GM19372 (cell line): ENCODE results near the gene GMNN.
"Not testable (repeated sequence)": the region's sequence is repeated elsewhere in the genome, so short reads cannot be mapped to it uniquely, and the experiment has no call there.

Source experiments
- ATAC-seq: cut with Tn5 transposase; IDR thresholded peaks from one replicate; pipeline ENCODE4 v1.9.1; 2021; ENCODE audit warnings: mild to moderate bottlenecking, low read depth, moderate library complexity; ENCODE audit not compliant: unreplicated experiment

The GMNN gene

DNA sequence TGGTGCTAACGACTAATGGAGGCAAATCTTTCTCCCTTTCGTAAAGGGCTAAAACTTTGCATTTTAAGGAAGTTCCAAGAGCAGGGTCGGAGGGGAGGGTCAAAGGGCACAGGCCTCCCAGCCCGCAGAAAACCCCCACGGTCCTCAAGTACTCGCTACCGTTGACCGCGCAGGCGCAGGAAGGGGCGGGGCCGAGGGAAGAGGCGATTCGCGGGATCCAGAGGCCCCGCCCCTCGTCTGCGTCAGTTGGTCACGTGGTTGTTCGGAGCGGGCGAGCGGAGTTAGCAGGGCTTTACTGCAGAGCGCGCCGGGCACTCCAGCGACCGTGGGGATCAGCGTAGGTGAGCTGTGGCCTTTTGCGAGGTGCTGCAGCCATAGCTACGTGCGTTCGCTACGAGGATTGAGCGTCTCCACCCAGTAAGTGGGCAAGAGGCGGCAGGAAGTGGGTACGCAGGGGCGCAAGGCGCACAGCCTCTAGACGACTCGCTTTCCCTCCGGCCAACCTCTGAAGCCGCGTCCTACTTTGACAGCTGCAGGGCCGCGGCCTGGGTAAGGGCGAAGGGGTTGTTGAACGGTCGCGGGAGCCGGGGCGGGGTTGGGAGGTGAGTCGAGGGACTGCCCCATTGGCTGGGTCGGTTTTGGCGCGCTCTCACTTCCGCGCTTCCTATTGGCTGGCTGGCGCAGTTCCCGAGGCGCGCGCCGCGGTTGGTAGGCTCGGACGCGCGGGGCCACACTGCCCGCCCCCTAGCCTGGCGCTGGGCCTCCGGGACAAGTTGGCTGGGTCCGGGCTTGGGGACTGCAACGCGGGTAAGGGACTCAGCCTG is at the start of gene GMNN:
GMNN (plus strand) TSS at position 242 of the 824 bp plus-strand sequence. CDS start 2,310 bp downstream, outside the sequence.
- ATAC-seq, result peak; percentile 89

DNA sequence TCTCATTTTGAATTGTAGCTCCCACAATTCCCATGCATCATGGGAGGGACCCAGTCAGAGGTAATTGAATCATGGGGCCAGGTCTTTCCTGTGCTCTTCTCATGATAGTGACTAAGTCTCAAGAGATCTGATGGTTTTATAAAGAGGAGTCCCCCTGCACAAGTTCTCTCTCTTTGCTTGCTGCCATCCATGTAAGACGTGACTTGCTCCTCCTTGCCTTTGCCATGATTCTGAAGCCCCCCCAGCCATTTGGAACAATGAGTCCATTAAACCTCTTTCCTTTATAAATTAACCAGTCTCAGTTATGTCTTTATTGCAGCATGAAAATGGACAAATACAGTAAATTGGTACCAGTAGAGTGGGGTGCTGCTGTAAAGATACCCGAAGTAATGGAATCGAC is 44.1 kb upstream of the GMNN start:
- ATAC-seq, result not testable (repeated sequence)

DNA sequence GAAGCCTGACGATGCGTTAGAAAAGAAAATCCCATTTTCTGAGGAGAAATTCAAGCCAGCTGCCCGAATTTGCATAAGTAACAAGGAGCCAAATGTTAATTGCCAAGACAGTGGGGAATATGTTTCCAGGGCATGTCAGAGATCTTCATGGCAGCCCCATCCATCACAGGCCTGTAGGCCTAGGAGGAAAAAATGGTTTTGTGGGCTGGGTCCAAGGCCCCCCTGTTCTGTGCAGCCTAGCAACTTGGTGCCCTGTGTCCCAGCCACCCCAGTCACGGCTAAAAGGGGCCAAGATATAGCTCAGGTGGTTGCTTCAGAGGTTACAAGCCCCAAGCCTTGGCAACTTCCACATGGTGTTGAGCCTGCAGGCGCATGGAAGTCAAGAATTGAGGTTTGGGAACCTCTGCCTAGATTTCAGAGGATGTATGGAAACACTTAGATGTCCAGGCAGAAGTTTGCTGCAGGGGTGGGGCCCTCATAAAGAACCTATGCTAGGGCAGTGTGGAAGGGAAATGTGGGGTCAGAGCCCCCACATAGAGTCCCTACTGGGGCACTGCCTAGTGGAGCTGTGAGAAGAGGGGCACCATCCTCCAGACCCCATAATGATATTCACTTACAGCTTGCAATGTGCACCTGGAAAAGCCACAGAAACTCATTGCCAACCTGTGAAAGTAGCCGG is 43.1 kb upstream of the GMNN start:
- not testable (repeated sequence) for ATAC-seq

DNA sequence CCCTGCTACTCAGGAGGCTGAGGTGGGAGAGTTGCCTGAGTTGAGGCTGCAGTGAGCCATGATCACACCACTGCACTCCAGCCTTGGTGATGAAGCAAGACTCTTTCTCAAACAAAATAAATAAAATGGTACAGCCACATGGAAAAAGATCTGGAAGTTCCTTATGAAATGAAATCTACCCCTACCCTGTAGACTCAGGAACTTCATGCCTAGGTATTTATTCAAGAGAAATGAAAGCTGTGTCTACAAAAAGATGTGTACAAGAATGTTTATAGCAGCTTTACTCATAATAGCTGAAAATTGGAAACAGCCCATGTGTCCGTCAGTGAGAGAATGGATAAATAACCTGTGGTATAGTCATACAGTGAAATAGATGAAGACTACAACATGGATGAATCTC is 40.6 kb upstream of the GMNN start:
- no peak for ATAC-seq

DNA sequence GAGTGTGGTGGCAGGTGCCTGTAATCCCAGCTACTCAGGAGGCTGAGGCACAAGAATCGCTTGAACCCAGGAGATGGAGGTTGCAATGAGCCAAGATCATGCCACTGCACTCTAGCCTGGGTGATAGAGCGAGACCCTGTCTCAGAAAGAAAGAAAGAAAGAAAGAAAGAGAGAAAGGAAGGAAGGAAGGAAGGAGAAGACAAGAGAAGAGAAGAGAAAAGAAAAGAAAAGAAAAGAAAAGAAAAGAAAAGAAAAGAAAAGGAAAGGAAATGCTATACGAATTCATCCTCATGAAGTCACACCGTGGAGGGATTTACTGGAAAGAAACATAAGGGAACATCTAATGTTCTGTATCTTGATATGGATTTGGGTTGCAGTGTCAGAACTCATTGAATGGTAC is 40.0 kb upstream of the GMNN start:
- ATAC-seq, result not testable (repeated sequence)

DNA sequence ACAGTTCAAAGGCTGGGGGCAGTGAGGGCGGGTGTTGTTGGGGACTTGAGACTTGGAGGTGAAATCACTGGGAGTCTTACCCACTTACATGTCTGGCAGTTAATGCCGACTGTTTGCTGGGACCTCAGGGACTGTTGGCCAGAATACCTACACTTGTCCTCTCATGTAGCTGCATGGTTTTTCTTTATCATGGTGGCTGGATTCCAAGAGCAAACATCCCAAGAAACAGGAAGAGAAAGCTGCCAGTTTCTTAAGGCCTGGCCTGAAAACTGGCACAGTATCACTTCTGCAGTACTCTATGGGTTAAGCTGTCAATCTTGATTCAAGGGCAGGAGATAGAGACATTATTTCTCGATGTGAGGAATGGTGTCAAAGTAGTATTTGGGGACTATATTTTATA is 36.0 kb upstream of the GMNN start:
- ATAC-seq, result no peak

DNA sequence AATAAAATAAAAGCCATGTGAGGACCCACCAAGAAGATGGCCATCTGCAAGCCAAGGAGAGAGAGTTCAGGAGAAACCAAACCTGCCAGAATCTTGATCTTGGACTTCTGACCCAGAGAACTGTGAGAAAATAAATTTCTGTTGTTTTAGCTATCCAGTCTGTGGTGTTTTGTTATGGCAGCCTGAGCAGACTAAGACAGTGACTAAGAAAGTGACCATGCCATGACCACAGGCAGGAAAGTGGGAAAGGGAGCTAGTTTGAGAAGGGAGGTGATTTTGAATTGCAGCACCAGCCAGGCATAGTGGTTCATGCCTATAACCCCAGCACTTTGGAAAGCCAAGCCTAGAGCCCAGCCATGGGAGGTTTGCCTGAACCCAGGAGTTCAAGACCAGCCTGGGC is 33.9 kb upstream of the GMNN start:
- ATAC-seq, result no peak

DNA sequence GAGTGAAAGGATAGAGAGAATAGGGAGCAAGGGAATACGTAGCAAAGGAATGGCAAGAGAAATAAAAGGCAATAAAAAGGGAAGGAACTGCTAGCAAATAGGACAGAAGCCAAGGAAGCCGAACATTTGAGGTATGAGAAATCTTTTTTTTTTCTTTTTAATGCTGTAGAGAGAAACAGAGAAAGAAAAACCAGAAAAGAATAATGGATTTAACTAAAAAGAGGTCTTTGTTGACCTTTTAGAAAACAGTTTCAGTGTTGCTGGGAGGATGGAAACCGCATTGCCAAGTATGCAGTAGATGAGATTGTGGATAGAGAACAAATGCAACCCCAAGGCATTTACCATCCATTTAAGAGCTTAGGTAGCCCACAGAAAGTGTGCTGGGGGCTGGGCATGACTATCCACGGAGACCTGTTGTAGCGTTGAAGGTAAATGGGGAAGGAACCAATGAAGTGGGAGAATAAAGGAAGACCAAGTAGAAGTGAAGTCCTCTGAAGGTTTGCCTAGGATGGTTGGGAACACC is 32.5 kb upstream of the GMNN start:
- no peak for ATAC-seq

DNA sequence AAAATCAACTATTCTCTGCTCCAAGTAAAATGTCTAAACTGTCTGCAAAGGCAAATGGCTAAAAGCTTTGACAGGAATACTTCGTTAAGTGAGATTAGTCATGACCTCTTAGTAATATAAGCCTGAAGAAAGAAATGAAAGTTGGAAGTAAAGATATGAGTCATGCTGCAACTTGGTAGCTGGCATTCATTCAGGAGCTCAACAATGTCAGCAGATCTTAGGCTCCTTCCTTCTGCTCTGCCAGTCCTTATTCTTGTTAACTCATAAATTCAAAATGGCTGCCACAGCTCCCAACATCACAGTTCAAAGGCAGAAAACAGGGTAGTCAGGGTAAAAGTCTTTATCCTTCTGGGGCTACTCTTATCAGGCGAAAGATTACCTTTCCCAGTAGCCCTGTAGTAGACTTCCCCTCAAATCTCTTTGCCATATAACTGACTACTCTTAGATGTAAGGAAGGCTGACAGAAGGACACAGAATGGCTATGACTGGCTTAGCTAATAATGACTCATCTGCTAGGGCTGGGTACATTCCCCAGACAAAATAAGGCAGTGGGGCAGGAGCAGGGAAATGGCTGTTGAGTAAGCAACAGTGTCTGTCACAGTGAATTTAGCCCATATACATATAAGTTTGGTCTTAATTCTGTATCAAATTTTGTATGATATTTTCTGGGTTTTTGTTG is 31.3 kb upstream of the GMNN start:
- peak; percentile 68 for ATAC-seq

DNA sequence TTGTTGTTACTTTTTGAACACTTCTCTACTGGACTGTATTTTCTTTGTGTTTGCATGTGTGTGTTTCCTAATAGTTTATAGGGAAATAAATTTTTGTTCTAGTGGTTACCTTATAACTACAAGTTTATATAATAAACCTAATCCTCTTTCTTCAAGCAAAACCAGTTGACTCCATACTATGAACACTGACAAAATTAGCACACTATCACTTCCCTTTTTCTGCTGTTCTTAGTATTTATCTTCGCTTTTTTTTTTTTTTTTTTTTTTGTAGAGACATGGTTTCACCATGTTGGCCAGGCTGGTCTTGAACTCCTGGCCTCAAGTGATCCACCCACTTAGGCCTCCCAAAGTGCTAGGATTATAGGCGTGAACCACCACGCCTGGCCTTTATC is 30.8 kb upstream of the GMNN start:
- peak; percentile 59 for ATAC-seq

DNA sequence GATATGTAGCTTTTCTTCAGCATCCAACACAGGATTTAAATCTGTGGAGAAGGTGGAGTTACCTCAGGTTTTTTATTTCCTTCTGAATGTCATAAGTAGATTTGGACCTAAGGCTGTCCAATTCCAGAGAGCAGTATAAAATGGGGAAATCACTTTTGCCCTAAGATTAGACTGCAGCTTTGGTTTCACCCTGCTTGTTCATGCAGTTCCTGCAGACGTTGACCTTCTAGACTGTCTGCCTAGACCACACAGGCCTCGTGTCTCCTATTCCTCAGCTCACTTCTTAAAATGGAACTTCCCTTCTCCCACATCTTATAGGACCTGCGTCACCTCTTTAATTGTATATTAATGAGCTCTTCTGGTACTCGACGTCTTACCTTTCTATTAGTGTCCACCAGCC is 29.8 kb upstream of the GMNN start:
- ATAC-seq, result no peak

DNA sequence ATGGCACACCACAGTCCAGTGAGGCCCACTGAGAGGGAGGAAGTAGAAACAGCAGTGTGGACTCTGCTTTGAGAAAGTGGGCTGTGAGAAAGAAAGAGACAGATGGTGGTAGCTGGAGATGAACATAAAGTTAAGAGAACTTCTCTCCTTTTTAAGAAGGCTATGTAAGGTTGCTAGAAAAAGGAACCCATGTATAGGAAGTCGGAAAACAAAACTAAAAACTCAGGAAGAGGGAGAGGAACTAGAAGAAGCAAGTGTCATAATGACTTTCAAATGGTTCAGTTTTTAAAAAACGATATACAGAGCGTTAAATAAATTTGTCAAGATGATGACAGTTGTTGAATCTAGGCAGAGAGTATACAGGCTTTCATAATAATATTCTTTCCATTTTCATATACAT is 25.4 kb upstream of the GMNN start:
- ATAC-seq, result no peak

DNA sequence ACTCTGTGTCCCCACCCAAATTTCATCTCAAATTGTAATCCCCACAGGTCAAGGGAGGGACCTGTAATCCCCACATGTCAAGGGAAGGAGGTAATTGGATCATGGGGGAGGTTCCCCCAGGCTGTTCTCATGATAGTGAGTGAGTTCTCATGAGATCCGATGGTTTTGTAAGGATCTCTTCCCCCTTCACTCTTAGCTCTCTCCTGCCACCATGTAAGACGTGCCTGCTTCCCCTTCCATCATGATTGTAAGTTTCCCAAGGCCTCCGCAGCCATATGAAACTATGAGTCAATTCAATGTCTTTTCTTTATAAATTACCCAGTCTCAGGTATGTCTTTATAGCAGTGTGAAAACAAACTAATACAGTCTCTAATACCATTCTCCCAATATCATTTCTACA is 23.9 kb upstream of the GMNN start:
- ATAC-seq, result not testable (repeated sequence)

DNA sequence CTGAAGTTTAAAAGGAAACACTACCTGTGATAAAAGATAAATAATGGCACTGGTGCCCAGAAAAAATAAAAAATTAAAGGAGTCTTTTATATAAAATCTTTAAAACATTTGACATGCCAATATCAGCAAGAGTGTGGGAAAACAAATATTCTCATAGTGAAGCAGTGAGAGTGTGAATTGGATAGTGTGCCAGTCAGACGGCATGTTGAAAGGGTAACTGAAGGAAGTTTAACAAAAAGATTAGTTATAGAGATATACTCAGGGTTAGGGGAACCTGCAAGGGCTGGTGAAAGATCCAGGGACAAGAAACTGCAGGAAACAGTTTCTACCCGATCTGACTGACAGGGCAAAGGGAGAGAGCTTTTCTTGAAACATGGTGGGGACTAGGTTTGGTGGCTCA is 22.2 kb upstream of the GMNN start:
- no peak for ATAC-seq

DNA sequence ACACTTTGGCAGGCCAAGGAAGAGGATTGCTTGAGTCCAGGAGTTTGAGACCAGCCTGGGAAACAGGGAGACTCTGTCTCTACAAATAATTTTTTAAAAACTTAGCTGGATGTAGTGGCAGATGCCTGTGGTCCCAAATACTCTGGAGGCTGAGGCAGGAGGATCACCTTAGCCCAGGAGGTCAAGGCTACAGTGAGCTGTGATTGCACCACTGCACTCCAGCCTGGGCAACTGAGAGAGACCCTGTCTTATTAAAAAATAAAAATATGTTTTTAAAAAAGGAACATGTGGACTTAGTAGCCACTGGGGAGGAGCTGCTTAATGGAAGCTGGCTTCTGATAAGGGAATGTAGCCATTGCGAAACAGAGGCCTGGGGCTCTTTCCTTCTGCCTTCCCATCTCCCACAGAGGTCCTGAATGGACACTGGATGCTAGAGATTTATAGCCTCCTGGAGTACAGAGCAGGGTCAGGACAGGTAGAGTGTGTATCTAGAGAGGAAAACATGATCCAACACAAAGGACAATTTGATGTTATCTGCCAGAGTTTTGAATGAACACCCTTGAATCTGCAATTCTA is 21.7 kb upstream of the GMNN start:
- ATAC-seq, result no peak

DNA sequence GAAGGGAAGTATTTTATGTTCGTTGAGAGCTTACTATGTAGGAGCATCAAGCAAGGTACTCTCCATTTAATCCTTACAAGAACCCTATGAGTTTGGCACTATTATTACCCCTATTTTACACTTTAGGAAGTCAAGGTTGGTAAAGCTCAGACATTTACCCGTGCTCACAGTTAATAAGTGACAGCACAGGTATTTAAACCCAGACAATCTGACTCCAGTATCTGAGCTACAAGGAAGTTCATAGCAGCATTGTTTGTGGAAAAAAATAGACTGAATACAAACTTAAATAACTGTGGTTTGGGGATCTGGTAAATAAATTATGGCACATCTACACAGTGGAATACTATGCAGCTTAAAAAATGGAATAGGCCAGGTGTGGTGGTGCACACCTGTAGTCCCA is 21.2 kb upstream of the GMNN start:
- ATAC-seq, result no peak

DNA sequence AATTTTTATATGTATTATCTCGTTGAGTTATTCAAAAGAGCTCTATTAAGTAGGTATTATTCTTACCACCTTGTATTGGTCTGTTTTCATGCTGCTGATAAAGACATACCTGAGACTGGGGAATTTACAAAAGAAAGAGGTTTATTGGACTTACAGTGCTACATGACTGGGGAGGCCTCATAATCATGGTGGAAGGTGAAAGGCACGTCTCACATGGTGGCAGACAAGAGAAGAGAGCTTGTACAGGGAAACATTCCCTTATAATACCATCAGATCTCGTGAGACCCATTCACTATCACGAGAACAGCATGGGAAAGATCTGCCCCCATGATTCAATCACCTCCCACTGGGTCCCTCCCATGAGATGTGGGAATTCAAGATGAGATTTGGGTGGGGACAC is 20.4 kb upstream of the GMNN start:
- ATAC-seq, result not testable (repeated sequence)

DNA sequence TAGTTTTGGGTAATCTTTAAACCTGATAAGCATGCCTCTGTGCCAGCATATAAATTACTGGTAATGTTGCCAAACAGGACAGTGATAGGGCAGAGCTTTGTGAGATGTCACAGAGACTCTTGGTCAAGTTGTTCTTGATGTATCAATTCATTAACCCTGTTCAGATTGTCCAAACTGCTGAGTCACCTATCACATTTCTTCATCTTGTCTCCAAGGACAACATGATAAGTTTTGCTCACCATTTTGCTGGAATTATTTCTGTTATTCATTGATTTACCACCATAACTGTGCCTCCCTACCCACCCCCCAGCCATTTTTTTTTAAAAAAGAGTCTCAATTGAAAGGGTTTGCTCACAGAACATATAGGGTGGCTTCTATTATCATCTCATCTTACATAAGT is 19.5 kb upstream of the GMNN start:
- ATAC-seq, result no peak

DNA sequence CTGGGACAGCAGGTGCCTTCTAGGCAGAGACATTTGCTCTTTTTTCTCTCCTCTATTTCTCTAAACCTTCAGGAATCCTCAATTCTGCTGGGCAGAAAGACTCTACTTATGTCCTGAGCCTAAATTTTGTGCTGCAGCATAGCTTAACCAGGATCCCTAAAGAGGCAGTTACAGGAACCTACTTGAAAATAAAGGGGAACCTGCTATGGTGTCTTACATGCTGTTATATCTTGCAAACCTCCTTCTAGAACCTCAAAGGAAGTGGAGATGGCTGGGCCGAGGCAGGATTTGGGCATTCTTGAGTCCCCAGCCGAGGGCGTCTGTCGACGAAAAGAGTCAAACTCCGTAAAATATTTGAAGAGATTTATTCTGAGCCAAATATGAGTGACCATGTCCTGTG is 17.1 kb upstream of the GMNN start:
- no peak for ATAC-seq

DNA sequence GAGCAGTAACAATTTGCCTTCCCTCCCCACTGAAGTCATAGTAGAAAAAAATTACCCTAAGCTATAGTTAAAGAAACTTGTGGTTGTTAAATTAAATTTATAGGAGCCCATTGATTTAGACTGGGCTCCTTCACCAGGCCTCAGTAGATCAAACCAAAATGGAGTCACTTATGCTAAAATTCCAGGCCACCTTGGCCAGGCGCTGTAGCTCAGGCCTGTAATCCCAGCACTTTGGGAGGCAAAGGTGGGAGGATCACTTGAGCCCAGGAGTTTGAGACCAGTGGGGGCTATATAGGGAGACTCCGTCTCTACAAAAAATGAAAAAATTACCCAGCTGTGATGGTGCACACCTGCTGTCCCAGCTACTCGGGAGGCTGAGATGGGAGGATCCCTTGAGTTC is 15.0 kb upstream of the GMNN start:
- no peak for ATAC-seq

DNA sequence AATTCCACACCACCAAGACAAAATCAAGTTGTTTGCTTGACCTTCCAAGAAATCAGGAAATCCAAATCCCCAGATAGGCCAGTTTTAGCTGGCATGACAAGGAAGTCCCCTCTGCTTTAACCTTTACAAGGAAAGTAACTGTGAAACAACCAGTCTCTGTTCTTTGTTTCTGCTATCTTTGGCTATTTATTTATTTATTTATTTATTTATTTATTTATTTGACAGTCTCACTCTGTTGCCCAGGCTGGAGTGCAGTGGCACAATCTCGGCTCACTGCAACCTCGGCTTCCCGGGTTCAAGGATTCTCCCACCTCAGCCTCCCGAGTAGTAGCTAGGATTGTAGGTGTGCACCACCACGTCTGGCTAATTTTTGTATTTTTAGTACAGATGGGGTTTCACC is 14.5 kb upstream of the GMNN start:
- no peak for ATAC-seq
